Right lobe of liver (tissue), 6 donors: Measurements from ENCODE around the gene SLC5A6. TPM values are rescaled to one million over a fixed set of nuclear protein-coding genes. Genes with fewer than 3 reads are reported as not detected.

Experiments
- ATAC-seq, 4 donors: fragments of 200-7000 bp; cut with Tn5 transposase; one replicate each; pipeline ENCODE4 v1.9.1; 2020; ENCODE audit warnings: mild to moderate bottlenecking in 4 of 4, moderate library complexity in 4 of 4
- DNase-seq, 3 donors: peaks; one replicate each; pipeline ENCODE4 v3.0.0-alpha.2; 2020
- H3K27ac ChIP-seq, 3 donors: fragments of 200-600 bp; one replicate each; pipeline ENCODE4 v1.8.0; 2022
- H3K27me3 ChIP-seq, 2 donors: fragments of 200-600 bp; one replicate each; pipeline ENCODE4 v1.8.0; 2022
- H3K36me3 ChIP-seq, 4 donors: fragments of 200-600 bp; sonication (generic) in 1 of 4; one replicate each; pipeline versions ENCODE4 v1.5.1 to v1.8.0; 2017 to 2022; ENCODE audit warnings: control low read depth in 1 of 4
- H3K4me1 ChIP-seq, 4 donors: fragments of 200-600 bp; sonication (generic) in 1 of 4; one replicate each; pipeline versions ENCODE4 v1.5.1 to v1.8.0; 2017 to 2022; ENCODE audit warnings: control low read depth in 1 of 4
- H3K4me3 ChIP-seq, 3 donors: fragments of 200-600 bp; one replicate each; pipeline ENCODE4 v1.8.0; 2022
- H3K9me3 ChIP-seq, 4 donors: fragments of 200-600 bp; sonication (generic) in 1 of 4; one replicate each; pipeline versions ENCODE4 v1.5.1 to v1.8.0; 2017 to 2022; ENCODE audit warnings: control low read depth in 1 of 4
- CTCF ChIP-seq, 4 donors: fragments of 200-600 bp in 3 of 4; fragments of 450-650 bp in 1 of 4; IDR thresholded peaks; one replicate each; pipeline versions ENCODE4 v1.5.1 to v1.8.0; 2016 to 2022; ENCODE audit warnings: antibody characterized with exemption in 4 of 4, mild to moderate bottlenecking in 2 of 4
- POLR2A ChIP-seq: fragments of 450-650 bp; IDR thresholded peaks from one replicate; pipeline ENCODE4 v1.6.1; 2017; ENCODE audit warnings: antibody characterized with exemption, mild to moderate bottlenecking
- WGBS: methylation state at CpG from one replicate; pipeline ENCODE4 v1.1.6; 2018; ENCODE audit warnings: low coverage, low lambda C conversion rate; ENCODE audit not compliant: insufficient coverage; ENCODE audit errors: missing lambda C conversion rate; 5-methylcytosine and 5-hydroxymethylcytosine counted together
- intact Hi-C, 2 donors: fragments of 100-400 bp; cut with DNase I; formaldehyde crosslinking; loops; one replicate each; pipeline versions ENCODE4 v1.11.2 to v1.14.1; 2022
- total RNA-seq, 6 experiments: library from RNA; depleted of rRNA in 2 of 6; stranded (reverse); fragments of >200 nt in 2 of 6; fragmentation: NEBNext Ultra II Directional in 3 of 6; extraction: Animal tissue kit (Norgen Biotek cat#: 25700) in 3 of 6; gene quantifications; one replicate each; pipeline versions ENCODE4 v1.1.0 to v1.2.4, GENCODE V29; 2016 to 2023
- donor health status: DM: no; HTN: yes; CAD: no.
- donor health status: DM: no; HTN: no; CAD: no.
- donor health status: DM: no; HTN: no; CAD: no.
- donor health status: DM: no; HTN: yes; CAD: no.
- donor health status: DM: no; HTN: yes; CAD: no.

The SLC5A6 gene
- total RNA-seq, 6 experiments from 2014 or later: 57.5 to 151 (median 90.3) TPM

DNA sequence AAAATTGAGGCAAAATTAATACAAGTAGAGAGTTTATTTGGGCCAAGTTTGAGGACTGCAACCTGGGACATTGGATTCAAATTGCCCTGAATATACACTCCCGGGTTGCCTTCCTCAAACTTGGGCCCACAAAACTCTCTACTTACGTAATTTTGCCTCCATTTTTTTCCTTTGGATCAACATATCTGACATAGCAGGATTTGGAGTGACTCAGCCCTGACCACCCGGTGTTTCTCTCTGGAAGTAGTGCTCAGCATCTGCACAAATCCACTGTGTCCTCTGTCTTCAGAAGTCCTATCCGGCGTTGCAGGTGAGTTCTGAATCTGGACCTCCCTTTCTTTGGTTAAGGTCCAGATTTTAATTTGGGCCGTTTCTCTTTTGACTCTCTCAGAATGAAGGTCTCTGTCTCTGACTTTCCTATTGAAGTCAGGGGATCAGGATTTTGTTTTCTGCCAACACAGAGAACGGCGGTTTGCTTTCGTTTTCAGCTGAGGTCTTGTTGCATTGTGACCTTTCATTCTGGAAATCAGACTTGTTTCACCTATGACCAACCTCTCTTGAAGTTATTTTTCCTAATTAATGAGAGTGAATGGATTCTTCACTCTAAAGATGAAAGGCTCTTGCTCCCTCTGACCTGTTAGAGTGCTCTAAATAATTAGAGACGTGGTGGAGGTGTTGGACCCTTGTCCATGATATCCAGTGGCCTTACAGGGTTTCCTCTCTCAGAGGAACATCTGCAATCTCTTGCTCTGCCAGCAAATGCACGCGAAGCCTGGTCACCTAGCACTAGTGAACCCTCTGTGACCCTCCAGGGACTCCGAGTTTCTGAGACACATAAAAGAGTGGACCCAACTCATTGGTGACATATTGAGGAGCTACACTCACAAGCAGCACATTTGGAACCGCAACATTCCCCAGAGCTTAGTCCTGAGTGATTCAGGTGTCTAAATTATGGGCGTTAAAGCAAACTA, 49.6 kb downstream of the SLC5A6 start:
- Histone ChIP-seq H3K27me3 (no peaks in the 10 kb centered on the region), H3K9me3 (no peaks in the 10 kb centered on the region), H3K4me3 (peak overlapping the region; percentile 14 to 42 (median 29)), H3K36me3 (no peaks in the 10 kb centered on the region), H3K27ac (peak overlapping the region; percentile 72 to 76 (median 73)), H3K4me1 (no peaks in the 10 kb centered on the region)
- ATAC-seq (peak; percentile 75 to 83 (median 80)), DNase-seq (no peak)
- TF ChIP-seq POLR2A (no peak), CTCF (IDR thresholded peaks at IDR 0.05) (no peak)
- WGBS: 37% methylated on average over 15 of the region's 15 CpGs
- intact Hi-C loops: no loop called here

- H3K27me3 ChIP-seq: no peaks in the 10 kb centered on the region
- intact Hi-C loops: no loop called here
- no peaks in the 10 kb centered on the region for H3K36me3 ChIP-seq
- DNase-seq (no peak), ATAC-seq (no peak)
- H3K27ac ChIP-seq: no peak overlapping the region
- no peak overlapping the region for H3K4me3 ChIP-seq
- H3K4me1 ChIP-seq: no peaks in the 10 kb centered on the region
- no peaks in the 10 kb centered on the region for H3K9me3 ChIP-seq
- TF ChIP-seq CTCF (IDR thresholded peaks at IDR 0.05) (no peak), POLR2A (no peak)
- 94% methylated on average over 9 of the region's 9 CpGs for WGBS
Measured at GRCh38 chr2:27160191-27160590, 51.9 kb downstream of the SLC5A6 start.

DNA sequence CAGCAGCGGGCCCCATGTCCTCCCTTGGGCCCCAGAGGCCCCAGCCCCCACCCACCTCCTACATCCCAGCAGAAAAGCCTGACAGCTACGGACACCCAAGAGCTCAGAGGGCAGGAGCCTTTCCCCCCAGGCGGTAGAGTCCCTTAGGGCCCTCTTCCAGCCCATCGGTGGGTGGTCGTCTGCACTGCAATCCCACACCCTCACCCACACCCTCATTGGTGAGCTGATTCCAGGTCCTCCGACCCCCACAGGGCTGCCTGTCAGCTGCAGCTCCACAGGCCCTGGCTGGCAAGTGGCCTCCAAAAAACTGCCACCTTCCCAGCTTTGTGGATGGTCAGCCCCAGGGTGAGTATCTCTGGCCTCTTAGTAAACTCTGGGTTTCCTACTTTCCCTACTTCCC, 52.8 kb downstream of the SLC5A6 start:
- 84% methylated on average over 3 of the region's 6 CpGs for WGBS

GRCh38 chr2:27158468-27158867, 53.6 kb downstream of the SLC5A6 start:
- H3K36me3 ChIP-seq: no peaks in the 10 kb centered on the region
- WGBS: 47% methylated on average over 3 of the region's 6 CpGs
- no peaks in the 10 kb centered on the region for H3K27me3 ChIP-seq
- H3K4me3 ChIP-seq: no peak overlapping the region
- H3K9me3 ChIP-seq: no peaks in the 10 kb centered on the region
- intact Hi-C loops: no loop called here
- DNase-seq (no peak), ATAC-seq (no peak)
- H3K27ac ChIP-seq: no peak overlapping the region
- no peaks in the 10 kb centered on the region for H3K4me1 ChIP-seq
- TF ChIP-seq CTCF (IDR thresholded peaks at IDR 0.05) (no peak), POLR2A (no peak)

More for the DNA sequence above, 52.8 kb downstream of the SLC5A6 start:
- no peak for DNase-seq
- Histone ChIP-seq H3K4me3 (no peak overlapping the region), H3K27me3 (no peaks in the 10 kb centered on the region), H3K36me3 (no peaks in the 10 kb centered on the region), H3K4me1 (no peaks in the 10 kb centered on the region), H3K27ac (no peak overlapping the region), H3K9me3 (no peaks in the 10 kb centered on the region)
- intact Hi-C loops: no loop called here
- TF ChIP-seq POLR2A (no peak), CTCF (IDR thresholded peaks at IDR 0.05) (no peak)
- no peak for ATAC-seq
